Smooth muscle cell (in vitro differentiated cells): ENCODE data around the gene TBRG4. TPM values are rescaled to one million over a fixed set of nuclear protein-coding genes. Genes with fewer than 3 reads are reported as not detected.

Source experiments
- DNase-seq: peaks from one replicate; lab custom pipeline; 2025; ENCODE audit not compliant: unreplicated experiment; lab: John Stamatoyannopoulos, UW
- H2AFZ ChIP-seq: fragments of 200-600 bp; sonication (generic); 2 replicates; pipeline ENCODE4 v1.6.0; 2016; ENCODE audit warnings: antibody characterized with exemption, low read depth, mild to moderate bottlenecking
- H3F3A ChIP-seq: fragments of 200-600 bp; sonication (generic); 2 replicates; pipeline ENCODE4 v1.6.0; 2017; ENCODE audit warnings: antibody characterized with exemption, low read depth
- H3K27ac ChIP-seq: fragments of 200-600 bp; sonication (generic); 2 replicates; pipeline ENCODE4 v1.5.1; 2016; ENCODE audit warnings: low read depth, mild to moderate bottlenecking
- H3K27me3 ChIP-seq: fragments of 200-600 bp; sonication (generic); 2 replicates; pipeline ENCODE4 v1.6.1; 2016; ENCODE audit warnings: low read depth, mild to moderate bottlenecking
- H3K36me3 ChIP-seq: fragments of 200-600 bp; sonication (generic); 2 replicates; pipeline ENCODE4 v1.5.1; 2016; ENCODE audit warnings: low read depth
- H3K4me1 ChIP-seq: fragments of 200-600 bp; sonication (generic); 2 replicates; pipeline ENCODE4 v1.5.1; 2016; ENCODE audit warnings: low read depth
- H3K4me2 ChIP-seq: fragments of 200-600 bp; sonication (generic); 2 replicates; pipeline ENCODE4 v1.6.0; 2016; ENCODE audit warnings: mild to moderate bottlenecking
- H3K4me3 ChIP-seq: fragments of 200-600 bp; sonication (generic); 2 replicates; pipeline ENCODE4 v1.5.1; 2016; ENCODE audit warnings: mild to moderate bottlenecking
- H3K79me2 ChIP-seq: fragments of 200-600 bp; sonication (generic); 2 replicates; pipeline ENCODE4 v1.6.0; 2016; ENCODE audit warnings: low read depth, mild to moderate bottlenecking
- H3K9ac ChIP-seq: fragments of 200-600 bp; sonication (generic); 2 replicates; pipeline ENCODE4 v1.6.0; 2016; ENCODE audit warnings: low read depth
- H3K9me3 ChIP-seq: fragments of 200-600 bp; sonication (generic); replicated peaks from 2 replicates; pipeline ENCODE4 v1.5.1; 2016; ENCODE audit warnings: low read depth
- H4K20me1 ChIP-seq: fragments of 200-600 bp; sonication (generic); 2 replicates; pipeline ENCODE4 v1.6.0; 2016; ENCODE audit warnings: low read depth
- WGBS: methylation state at CpG from one replicate; pipeline ENCODE4 v1.1.7; 2016; ENCODE audit warnings: low lambda C conversion rate; 5-methylcytosine and 5-hydroxymethylcytosine counted together
- polyA plus RNA-seq: library from polyadenylated mRNA; unstranded; fragments of >200 nt; fragmentation: Nextera tagmentation; extraction: Ambion mirVana; gene quantifications from 2 replicates; pipeline ENCODE4 v1.2.1, GENCODE V29; 2016
- total RNA-seq: library from RNA; depleted of rRNA; stranded (reverse); fragments of >200 nt; gene quantifications from 2 replicates; pipeline ENCODE4 v1.2.3, GENCODE V29; 2014
- TF ChIP-seq, protein P1 (sequence below): fragments of 200-600 bp; sonication (generic); IDR thresholded peaks from 2 replicates; pipeline ENCODE4 v1.5.1; 2017; ENCODE audit warnings: borderline replicate concordance, mild to moderate bottlenecking, antibody characterized with exemption; ENCODE audit not compliant: insufficient read depth, poor library complexity, severe bottlenecking

Gene TBRG4
- total and polyA plus RNA-seq, 2 experiments from 2014 or later = 30.2 to 52.5 TPM

DNA sequence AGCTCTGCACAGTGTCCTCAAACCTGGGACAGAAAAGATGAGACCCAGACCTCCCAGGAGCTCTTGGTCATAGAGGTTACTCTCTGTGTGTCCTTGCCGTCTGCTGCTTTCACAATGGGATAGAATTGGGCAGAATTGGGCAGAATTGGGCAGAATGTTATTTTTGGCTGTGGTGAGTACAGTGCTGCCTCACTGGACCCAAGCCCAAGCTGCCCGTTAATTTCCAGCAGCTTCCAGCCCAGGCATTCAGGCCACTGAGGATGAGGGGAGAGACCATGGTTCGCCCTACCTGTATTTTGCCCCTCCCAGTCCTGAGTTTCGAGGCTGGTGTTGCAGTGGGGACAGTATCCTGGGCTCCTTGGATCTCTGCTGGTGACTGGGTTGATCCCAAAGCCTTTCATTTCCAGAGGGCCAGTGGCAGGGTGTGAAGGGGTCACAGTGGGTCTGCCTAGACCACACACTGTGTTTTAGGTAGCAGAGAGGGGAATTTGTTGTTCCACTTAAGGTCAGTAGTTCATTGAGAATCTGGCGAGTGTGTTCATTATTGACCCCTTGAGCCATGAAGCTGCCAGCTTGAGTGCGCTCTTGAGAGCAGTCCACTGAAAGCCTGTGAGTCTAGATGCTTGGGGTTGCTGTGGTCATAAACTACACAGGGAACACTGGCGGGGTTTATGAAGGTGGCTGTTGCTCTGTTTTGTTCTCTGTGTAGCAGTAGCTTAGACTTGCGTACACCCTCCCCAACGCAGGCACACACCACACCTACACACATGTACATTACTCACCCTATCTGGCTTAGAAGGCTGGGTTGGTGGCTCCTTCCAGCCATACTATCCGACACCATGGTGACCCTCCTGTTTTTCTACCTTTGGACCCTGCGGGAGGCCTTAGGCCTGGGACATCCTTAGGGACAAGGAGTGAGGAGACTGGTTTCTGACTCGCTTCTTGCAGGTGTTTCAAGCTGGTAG lies 46.2 kb downstream of the TBRG4 start:
- H3K4me3 ChIP-seq = no peak overlapping the region
- H3K27ac ChIP-seq = no peak overlapping the region
- H3F3A ChIP-seq = no peaks in the 10 kb centered on the region
- no peak for DNase-seq
- whole genome bisulfite sequencing = 98% methylated on average over 12 of the region's 12 CpGs
- H3K27me3 ChIP-seq = no peaks in the 10 kb centered on the region
- peaks cover 51% of the 10 kb centered on the region for H4K20me1 ChIP-seq
- peaks cover 19% of the 10 kb centered on the region for H3K79me2 ChIP-seq
- no peak overlapping the region for H3K4me2 ChIP-seq
- H2AFZ ChIP-seq = no peak overlapping the region
- H3K36me3 ChIP-seq = no peaks in the 10 kb centered on the region
- H3K4me1 ChIP-seq = no peaks in the 10 kb centered on the region
- no peaks in the 10 kb centered on the region for H3K9me3 ChIP-seq
- no peak overlapping the region for H3K9ac ChIP-seq
- TF ChIP-seq, protein P1, sequence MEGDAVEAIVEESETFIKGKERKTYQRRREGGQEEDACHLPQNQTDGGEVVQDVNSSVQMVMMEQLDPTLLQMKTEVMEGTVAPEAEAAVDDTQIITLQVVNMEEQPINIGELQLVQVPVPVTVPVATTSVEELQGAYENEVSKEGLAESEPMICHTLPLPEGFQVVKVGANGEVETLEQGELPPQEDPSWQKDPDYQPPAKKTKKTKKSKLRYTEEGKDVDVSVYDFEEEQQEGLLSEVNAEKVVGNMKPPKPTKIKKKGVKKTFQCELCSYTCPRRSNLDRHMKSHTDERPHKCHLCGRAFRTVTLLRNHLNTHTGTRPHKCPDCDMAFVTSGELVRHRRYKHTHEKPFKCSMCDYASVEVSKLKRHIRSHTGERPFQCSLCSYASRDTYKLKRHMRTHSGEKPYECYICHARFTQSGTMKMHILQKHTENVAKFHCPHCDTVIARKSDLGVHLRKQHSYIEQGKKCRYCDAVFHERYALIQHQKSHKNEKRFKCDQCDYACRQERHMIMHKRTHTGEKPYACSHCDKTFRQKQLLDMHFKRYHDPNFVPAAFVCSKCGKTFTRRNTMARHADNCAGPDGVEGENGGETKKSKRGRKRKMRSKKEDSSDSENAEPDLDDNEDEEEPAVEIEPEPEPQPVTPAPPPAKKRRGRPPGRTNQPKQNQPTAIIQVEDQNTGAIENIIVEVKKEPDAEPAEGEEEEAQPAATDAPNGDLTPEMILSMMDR = no peak

DNA sequence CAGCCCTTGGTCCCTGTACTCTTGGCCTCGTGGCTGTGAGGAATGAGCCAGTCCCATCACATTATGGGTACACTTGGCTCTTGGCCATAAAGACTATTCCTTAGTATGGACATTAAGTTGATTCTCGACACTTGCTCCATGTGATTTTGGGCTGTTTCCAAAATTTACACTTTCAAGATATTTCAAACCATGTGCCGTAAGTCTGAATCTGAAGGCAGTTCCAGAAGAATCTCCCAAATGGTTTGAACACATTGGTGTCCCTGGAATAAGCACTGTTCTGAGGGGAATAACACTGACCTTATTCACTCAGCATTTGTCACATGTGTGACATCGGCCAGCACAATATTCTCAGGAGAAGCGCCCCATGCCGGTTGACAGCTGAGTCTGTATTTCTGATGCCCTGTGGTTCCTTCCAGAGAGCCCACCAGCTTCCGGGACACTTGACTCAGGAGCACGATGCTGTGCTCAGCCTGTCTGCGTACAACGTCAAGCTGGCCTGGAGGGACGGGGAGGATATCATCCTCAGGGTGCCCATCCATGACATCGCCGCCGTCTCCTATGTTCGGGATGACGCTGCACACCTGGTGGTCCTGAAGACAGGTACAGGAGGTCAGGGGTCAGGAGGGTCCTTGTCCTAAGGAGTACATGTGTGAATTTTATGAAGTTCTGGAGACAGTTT lies 47.3 kb downstream of the TBRG4 start:
- TF ChIP-seq, protein P1 = no peak
- Histone ChIP-seq H3K79me2 (peaks cover 30% of the 10 kb centered on the region), H3F3A (no peaks in the 10 kb centered on the region), H3K27ac (no peak overlapping the region), H3K9me3 (no peaks in the 10 kb centered on the region), H3K4me1 (no peaks in the 10 kb centered on the region), H3K36me3 (no peaks in the 10 kb centered on the region), H3K4me3 (no peak overlapping the region), H3K27me3 (no peaks in the 10 kb centered on the region), H4K20me1 (peaks cover 59% of the 10 kb centered on the region), H2AFZ (no peak overlapping the region), H3K9ac (no peak overlapping the region), H3K4me2 (no peak overlapping the region)
- DNase-seq = no peak
- 93% methylated on average over 16 of the region's 16 CpGs for WGBS

DNA sequence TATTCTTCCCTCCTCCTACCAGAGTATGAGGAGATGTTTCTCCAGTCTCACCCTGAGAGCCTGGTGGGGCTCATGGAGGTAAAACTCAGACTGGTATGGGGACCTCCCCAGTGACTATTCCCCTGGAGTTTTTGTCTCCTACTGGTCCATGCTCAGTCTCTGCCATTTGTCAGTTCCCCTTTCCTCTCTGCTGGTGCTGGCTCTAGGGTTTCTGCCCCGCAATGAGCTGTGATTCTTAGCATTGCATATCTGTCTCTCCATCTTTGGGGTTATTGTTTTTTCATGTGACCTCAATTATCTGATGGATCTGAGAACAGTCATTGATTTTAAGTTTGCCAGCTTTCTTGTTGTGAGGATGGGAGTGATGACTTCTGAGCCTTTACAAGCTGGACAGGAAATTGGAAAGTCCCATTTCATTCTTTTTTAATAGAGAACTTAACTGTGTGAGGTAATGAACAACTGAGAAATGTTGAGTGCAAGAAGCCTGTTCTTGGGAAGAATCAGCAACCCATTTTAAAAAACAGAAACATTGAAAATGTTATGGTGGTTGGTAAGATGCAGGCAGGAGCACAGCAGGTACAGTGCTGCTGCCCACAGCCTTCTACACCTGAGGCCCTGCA lies 49.6 kb downstream of the TBRG4 start:
- H3K79me2 ChIP-seq = peaks cover 45% of the 10 kb centered on the region
- H3K4me1 ChIP-seq = no peaks in the 10 kb centered on the region
- no peaks in the 10 kb centered on the region for H3K27me3 ChIP-seq
- TF ChIP-seq, protein P1 = no peak
- H3K36me3 ChIP-seq = no peaks in the 10 kb centered on the region
- H3K9me3 ChIP-seq = no peaks in the 10 kb centered on the region
- no peak for DNase-seq
- no peak overlapping the region for H3K27ac ChIP-seq
- H4K20me1 ChIP-seq = peaks cover 65% of the 10 kb centered on the region
- no peaks in the 10 kb centered on the region for H3F3A ChIP-seq
- no peak overlapping the region for H3K9ac ChIP-seq
- no peak overlapping the region for H3K4me2 ChIP-seq
- no peak overlapping the region for H2AFZ ChIP-seq
- WGBS = 100% methylated on average over 1 of the region's 1 CpG
- H3K4me3 ChIP-seq = no peak overlapping the region
